HG03135 (cell line): ENCODE results near the gene CADM1.

ENCODE experiments used
- ATAC-seq: cut with Tn5 transposase; IDR thresholded peaks from one replicate; pipeline ENCODE4 v1.9.1; 2021; ENCODE audit warnings: mild to moderate bottlenecking, moderate library complexity; ENCODE audit not compliant: unreplicated experiment

Gene CADM1

DNA sequence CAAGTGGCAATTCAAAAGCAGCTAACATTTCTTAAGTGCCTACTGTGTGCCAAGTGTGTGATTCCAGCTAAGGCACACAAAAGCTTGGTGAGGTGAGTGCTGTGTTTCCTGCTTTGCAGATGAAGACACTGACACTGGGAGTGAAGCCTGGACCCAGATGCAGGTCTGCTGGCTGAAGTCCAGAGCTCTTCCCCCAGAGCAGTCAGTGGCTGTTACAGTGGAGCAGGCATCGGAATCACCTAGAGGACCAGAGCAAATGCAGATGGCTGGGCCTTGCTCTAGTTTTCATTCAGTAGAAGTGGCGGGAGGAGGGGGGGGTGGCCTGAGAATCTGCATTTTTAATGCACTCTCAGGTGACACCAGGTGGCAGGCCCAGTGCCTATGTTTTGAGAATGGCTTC, 342.3 kb downstream of the CADM1 start:
- ATAC-seq = no peak

DNA sequence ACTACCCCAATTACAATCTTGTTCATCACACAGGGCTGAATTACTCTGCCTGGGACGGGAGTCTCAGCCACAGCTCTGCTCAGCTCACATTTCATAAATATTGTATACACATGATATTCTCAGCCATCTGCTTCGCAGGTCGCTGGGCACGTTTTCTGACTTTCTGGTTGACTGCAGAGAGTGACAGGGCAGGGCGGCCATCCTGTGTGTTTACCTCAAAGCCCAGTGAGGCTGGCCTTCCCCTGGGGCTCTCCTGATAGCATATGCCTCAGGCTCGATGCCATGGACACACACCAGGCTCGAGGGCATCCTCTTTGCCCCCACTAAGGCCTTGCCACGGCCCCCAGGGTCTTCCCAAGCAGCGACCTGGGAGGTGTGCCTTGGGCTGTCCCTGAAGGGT, 345.0 kb downstream of the CADM1 start:
- no peak for ATAC-seq

DNA sequence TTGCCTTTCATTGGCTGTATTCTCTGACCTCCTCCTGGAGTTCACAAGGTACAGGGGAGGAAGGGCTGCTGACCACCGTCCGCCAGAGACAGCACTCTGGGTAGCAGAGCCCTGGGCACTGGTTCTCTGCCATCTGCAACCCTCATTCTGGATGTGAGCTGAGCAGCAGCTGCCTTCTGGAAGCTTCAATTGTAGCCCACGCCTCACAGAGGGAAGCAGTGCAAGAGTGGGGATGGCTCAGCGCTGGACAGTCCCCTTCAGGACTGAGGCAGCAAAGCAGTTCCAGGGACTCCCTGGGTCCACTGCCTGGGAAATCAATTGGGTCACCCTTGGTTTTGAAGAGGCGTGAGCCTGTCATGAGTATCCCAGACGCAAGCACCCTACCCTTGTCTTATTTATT, 346.2 kb downstream of the CADM1 start:
- no peak for ATAC-seq

DNA sequence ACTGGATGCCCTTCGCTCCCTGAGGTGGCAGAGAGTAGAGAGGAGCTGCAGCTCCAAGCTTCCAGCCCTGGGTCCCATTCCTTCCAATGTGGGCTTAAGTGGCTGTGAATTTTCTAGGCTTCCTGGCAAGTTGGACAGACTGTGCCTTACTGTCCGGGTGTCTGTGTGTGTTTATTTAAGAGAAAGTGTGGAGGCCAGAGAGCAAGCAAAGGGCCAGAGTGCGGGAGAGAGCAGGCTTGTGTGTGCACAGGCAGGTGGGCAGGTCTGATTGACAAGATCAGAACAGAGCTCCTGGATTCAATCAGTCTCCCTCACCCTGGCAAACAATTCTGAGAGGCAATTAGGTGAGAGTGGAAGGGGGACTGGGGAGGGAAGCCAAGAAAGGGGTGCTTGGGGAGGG, 347.0 kb downstream of the CADM1 start:
- ATAC-seq = no peak

DNA sequence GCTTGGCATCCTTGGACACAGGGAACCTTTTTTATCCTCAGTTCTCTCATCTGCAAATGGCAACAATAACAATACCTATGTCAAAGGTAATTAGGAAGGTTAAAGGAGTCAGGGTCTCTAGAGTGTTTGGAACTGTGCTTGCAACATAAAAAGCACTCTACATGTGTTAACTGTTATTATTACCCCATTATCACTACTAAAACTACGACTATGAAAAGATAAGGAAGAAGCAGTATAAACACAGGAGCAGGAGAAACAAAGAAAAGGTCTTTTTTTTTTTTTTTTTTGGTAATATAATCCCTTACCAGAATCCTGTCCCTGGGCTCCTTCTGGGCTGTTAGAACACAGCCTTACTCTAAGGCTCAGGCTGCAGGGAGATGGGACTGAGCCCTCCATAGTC, 348.2 kb downstream of the CADM1 start:
- ATAC-seq = no peak

DNA sequence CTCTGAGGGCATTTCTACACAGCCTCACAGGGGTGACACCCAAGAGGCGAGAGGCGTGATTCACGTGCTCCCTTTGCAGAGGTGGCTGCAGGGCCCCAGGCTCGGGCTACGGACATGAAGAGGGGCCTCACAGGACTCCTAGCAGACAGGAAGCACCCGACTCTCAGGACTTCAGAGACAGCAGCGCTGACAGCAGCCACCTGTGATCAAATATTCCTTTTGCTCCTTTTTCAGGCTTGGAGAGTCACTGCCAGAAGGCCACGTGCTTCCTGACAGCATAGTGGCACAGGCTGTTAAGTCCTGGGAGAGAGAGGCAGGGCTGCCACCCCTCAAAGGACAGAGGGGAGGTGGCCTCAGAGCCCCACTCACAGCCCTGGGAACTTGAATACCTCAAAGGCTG, 348.9 kb downstream of the CADM1 start:
- ATAC-seq = no peak

DNA sequence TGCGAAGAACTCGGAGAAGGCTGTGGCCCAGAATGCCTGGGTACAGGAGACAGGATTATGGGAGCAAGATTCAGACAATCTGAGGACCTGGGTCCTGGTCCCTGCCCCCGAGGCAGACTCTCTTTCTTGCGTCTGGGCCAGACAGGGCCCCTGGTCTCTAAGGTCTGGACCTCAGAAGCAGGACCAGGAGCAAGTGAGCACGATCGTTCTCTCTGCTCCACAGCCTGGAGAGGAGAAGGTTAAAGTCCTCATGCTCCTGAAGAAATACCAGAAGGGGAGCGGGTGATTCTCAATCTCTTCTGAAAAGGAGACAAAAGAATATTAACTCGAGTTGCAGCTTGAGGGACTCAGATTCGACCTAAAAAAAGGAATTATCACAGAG, 349.9 kb downstream of the CADM1 start:
- no peak for ATAC-seq

DNA sequence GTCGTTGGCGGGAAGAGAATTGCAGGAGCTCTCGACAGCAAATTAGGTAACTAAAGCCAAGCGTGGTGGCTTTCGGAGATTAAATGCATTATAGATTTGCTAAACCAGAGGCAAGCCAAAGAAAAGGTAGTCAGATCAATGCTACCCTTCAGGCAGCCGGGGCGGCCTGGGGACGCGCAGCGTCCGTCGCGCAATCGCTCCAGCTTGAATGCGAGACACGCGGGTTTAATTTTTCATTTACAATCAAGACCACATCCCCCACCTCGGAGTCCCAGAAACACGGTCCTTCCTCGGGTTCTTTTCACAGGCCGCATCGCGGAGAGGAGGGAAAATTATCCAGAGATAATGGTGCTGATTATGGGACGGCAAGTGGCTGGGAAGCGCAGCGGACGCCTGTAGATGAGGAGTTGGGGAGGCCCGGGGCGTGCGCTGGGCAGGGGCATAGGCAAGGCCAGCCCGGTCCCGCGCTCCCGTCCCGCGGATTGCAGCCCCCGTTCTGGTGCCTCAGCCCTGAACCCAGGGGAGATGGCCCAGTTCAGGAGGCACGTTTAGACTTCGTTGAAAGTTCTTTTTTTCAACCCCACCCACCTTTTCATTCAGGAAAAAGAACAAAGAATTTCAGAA, 350.4 kb downstream of the CADM1 start:
- no peak for ATAC-seq

DNA sequence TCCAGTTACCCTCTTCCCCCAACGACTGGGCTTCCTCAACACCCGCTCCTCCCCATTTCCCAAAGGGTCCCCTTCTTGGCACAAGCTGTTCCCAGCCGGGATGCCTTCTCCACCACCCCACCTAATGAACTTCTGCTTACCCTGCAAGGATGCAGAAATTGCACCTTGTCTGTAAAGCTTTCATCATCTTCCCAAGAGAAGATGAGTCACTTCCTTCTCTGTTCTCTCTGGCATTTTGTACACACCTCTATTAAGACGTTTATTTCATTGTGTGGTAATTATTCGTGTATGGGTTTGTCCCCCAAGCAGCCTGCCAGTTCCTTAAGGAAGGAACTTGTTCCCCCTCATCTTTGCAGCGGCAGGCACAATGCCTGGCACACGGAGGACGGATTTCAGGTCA, 351.1 kb downstream of the CADM1 start:
- no peak for ATAC-seq

DNA sequence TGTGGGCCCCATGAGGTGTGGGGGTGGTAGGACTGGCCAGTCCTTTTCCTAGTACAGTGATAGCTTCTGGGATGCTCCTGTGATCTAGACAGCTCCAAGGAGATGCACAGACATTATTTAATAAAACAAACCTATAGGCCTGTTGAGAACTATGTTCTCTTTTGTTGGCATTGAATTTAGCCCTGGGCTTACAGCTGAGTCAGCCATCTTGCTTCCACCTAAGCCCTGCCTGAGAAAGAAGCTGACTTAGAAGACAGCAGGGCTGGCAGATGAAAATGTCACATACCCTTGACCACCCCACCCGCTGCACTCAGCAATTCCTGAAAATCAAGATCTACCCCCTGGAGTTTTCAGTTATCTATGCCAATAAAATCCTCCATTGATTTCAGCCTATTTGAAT, 353.2 kb downstream of the CADM1 start:
- ATAC-seq = no peak

DNA sequence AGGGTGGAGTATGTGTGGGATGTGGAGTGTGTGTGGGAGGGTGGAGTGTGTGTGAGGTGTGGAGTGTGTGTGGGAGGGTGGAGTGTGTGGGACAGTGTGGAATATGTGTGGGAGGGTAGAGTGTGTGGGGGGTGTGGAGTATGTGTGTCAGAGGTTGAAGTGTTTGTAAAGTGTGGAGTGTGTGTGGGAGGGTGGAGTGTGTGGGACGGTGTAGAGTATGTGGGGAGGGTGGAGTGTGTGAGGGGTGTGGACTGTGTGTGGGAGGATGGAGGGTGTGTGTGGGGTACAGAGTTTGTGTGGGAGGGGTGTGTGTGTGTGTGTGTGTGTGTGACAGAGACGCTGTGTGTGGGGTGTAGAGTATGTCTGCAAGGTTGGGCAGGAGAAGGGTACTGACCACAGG, 355.5 kb downstream of the CADM1 start:
- no peak for ATAC-seq

DNA sequence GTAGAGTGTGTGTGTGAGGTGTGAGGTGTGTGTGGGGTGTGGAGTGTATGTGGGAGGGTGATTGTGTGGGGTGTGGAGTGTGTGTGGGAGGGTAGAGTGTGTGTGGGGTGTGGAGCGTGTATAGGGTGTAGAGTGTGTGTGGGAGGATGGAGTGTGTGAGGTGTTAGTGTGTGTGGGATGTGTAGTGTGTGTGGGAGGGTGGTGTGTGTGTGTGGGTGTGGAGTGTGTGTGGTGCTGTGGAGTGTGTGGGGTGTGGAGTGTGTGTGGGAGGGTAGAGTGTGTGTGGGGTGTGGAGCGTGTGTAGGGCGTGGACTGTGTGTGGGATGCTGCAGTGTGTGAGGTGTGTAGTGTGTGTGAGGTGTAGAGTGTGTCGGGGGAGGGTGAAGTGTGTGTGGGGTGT, 356.1 kb downstream of the CADM1 start:
- no peak for ATAC-seq

DNA sequence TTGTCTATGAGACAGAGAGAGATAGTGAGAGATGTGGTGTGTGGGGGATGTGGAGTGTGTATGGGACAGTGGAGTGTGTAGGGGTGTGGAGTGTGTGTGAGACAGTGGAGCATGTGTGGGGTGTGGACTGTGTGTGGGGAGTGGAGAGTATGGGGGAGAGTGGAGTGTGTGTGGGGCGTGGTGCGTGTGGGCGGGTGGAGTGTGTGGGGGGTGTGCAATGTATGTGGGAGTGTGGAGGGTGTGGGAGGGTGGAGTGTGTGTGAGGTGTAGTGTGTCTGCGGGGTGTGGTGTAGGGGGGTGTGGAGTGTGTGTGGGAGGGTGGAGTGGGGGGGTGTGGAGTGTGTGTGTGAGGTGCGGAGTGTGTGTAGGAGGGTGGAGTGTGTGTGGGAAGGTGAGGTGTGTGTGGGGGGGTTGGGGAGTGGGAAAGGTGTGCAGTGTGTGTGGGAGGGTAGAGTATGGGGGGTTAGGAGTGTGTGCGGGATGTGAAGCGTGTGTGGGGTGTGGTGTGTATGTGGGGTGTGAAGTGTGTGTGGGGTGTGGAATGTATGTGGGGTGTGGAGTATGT, 356.9 kb downstream of the CADM1 start:
- no peak for ATAC-seq

DNA sequence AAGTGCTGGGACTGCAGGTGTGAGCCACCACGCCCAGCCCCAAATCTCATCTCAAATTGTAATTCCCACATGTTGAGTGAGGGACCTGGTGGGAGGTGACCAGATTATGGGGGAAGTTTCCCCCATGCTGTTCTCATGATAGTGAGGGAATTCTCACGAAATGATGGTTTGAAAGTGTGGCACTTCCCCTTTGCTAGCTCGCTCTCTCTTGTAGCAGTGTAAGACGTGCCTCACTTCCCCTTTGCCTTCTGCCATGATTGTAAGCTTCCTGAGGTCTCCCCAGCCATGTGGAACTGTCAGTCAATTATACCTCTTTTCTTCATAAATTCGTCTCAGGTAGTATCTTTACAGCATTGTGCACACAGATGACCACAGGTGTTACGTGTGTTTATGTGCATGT, 357.8 kb downstream of the CADM1 start:
- no peak for ATAC-seq

DNA sequence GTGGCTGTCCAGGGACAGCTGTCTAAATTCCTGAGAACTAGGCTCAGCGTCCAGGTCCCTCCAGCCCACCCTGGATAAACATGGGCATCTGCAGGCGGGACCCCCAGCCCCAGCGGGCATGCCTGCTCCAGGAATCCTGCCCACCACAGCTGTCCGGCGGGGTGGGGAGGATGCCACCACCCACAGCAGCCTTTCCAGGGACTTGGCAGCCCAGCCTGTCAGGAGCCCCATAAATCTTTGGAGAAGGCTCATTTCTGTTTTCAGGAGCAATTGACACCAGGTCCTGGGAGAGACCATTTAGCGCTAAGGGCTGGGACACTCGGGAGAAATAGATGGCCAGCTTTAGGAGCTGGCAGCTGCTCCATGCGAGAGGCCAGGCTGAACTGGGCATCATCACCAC, 358.9 kb downstream of the CADM1 start:
- no peak for ATAC-seq

DNA sequence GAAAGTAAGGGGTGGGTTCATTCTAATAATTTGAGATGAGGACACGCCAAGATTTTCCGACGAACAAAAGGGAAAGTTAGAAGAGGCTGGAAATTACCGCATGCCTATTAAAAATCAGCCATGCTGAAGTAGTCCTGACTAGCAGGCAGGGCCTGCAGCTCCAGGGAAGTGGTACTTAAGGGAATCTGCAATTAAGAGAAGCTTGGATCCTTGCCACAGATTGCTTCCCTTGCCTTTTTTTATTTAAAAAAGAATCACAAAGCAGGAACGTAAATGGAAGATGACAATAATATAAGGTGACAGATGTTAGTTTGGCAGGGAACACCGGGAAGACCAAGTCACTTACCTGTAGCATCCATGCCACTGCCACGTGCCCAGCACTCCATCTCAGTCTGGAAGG, 359.3 kb downstream of the CADM1 start:
- ATAC-seq = no peak

DNA sequence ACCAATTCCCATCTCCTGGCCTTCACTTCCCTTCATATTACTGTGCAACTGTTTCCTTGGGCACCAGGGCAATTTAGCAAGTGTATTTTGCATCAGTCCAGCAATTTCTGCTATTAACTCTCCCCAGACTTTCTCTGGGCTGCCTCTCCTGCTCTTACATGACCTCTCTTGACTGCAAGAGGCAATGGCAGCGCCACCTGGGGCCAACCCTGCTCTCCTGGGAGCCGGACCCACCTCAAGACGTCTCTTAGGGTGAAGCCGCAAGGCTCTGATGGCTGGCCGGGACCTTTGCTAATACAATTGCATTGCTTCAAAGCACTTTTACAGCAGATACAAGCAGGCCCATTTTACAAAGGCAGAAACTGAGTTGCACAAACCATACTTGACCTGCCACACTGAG, 360.2 kb downstream of the CADM1 start:
- ATAC-seq = no peak

DNA sequence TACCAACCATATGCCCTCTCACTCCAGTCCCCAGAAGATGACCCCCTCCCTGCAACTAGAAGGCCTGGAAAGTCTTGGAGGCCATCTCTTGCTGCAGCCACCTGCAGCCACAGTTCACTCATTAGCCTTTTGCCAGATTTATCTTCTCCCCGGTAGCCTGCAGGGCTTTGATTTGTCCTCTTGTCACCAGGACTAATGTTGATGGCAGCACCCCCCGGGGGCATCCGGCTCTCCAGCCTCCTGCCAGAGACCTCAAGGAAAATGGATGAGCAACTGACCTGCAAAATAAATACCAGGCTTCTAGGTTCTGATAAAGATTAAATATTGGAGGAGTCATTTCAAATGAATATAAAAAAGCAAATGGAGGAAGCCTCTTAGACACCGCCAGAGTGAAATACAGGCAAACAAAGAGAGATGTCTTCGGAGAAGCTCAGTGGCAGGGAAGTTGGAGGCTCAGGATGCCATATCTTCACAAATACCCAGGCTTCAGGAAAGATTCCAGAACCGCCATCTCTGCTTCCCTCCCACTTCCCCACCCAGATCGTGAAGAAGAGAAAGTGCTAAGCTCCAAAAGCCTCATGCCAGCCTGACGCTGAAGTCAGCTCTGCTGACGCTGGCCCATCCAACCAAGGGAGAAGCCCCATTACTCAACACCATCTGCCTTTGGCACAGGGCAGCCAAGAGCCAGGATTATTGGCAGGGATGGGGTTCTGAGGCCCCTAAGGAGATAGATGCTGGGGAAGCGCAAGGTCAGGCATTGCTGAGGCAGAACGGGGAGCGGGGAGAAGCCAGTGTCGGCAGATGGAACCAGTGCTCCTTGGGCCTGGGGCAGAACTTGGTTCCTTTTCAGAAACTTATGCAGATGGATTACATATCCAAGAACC, 362.7 kb downstream of the CADM1 start:
- ATAC-seq = no peak

DNA sequence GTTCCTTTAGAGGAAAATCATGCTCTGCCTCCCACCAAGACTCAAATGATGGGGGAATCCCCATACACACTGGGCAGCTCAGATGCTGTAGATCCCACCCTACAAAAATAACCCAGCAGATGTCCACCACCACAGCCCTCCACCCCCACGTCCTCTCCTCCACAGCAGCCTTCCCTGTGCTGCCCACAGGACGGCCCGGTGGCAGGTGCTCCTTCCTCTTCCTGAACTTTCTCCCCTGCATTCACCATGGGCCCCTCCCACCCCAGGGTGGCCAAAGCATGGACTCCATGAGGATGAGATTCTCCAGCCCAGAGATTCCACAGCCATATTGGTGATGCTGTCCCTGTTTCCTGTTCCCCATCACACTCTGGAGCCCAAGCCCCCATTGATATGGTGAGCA, 368.3 kb downstream of the CADM1 start:
- no peak for ATAC-seq

DNA sequence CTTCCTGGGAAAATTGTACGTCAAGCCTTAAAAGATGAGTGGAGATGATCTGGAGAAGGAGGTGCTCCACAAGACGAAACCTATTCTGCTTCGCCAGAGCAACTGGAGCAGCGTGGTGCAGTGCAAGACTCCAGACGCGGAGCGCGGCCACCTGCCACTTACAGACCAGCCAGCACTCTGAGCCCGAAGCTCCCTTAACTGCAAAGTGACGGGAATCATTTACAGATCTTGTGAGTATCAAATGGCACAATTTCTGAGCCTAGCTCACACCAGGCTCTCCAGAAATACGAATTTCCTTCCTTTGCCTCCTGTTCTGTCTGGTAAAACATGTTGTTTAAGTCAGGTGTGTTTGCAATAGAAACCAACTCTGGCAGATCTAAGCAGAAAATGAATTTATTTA, 369.3 kb downstream of the CADM1 start:
- no peak for ATAC-seq

DNA sequence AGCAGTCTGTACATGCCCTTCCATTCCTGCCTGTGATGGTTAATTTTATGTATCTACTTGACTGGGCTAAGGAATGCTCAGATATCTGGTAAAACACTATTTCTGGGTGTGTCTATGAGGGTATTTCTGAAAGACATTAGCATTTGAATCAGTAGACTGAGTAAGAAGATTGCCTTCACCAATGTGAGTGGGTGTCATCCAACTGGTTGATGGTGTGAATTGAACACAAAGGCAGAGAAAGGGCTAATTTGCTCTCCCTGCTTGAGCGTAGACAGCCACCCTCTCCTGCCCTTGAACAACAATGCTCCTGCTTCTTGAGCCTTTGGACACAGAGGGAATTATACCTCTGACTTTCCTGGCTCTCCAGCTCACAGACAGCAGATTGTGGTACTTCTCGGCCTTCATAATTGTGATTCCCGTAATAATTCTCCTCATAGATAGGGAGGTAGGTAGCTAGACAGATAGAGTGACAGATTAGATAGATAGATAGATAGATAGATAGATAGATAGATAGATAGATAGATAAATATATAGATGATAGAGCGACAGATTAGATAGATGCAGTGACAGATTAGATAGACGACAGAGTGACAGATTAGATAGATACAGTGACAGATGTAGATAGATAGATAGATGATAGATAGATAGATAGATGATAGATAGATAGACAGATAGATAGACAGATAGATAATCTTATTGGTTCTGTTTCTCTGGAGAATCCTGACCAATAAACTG, 370.6 kb downstream of the CADM1 start:
- ATAC-seq = no peak
